Lower leg skin (tissue), 3 donors: ENCODE results near the gene DUXB.

ENCODE experiments used
- CTCF ChIP-seq, 3 donors: fragments of 450-650 bp; IDR thresholded peaks; one replicate each; pipeline ENCODE4 v1.5.1; 2016; ENCODE audit warnings: antibody characterized with exemption in 3 of 3, mild to moderate bottlenecking in 3 of 3, moderate library complexity in 2 of 3
- POLR2A ChIP-seq, 2 donors: fragments of 450-650 bp; IDR thresholded peaks; one replicate each; pipeline ENCODE4 v1.6.1; 2016 to 2017; ENCODE audit warnings: antibody characterized with exemption in 2 of 2, mild to moderate bottlenecking in 1 of 2, moderate library complexity in 1 of 2

DNA sequence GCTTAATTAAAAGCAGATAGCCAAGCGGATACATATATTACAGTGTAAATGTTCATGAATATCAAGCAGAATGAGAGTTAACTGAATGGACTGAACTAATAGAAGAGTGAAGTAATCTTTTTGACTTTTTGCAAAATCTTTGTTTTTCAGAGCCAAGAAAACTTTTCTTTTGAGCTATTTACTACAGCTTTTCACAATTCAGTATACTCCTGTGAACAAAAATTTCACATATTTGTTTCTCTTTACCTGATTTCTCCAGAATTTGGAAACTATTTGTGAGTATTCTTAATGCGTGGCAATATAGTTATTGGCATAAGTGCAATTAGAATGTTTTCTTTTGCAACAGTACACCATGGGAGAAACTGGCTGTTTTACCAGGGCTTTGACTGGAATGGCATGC is 9.1 kb upstream of the DUXB start:
- no peak for TF ChIP-seq CTCF (IDR thresholded peaks at IDR 0.05)
- no peak for TF ChIP-seq POLR2A (IDR thresholded peaks at IDR 0.05)
